Vagina (tissue), 2 donors: Measurements from ENCODE around the gene MALRD1. TPM values are rescaled to one million over a fixed set of nuclear protein-coding genes. Genes with fewer than 3 reads are reported as not detected.

Experiments used
- DNase-seq, 2 donors: peaks; one replicate each; pipeline ENCODE4 v3.0.0-alpha.2; 2017; ENCODE audit errors: extremely low spot score in 2 of 2
- H3K27ac ChIP-seq: fragments of 200-600 bp; sonication (generic); one replicate; pipeline ENCODE4 v1.5.1; 2019
- H3K27me3 ChIP-seq: fragments of 200-600 bp; sonication (generic); one replicate; pipeline ENCODE4 v1.5.1; 2019
- H3K36me3 ChIP-seq, 2 donors: fragments of 200-600 bp; sonication (generic); one replicate each; pipeline ENCODE4 v1.5.1; 2017 to 2019
- H3K4me1 ChIP-seq: fragments of 200-600 bp; sonication (generic); one replicate; pipeline ENCODE4 v1.5.1; 2019
- H3K4me3 ChIP-seq, 2 donors: fragments of 200-600 bp; sonication (generic); 1 replicate in 1 of 2; 2 replicates in 1 of 2; pipeline ENCODE4 v1.5.1; 2016 to 2019
- H3K9me3 ChIP-seq: fragments of 200-600 bp; sonication (generic); one replicate; pipeline ENCODE4 v1.5.1; 2019
- CTCF ChIP-seq, 3 experiments: fragments of 450-650 bp in 2 of 3; fragments of 200-600 bp in 1 of 3; sonication (generic) in 1 of 3; IDR thresholded peaks; one replicate each; pipeline ENCODE4 v1.5.1; 2017 to 2019; ENCODE audit warnings: antibody characterized with exemption in 3 of 3, mild to moderate bottlenecking in 2 of 3, moderate library complexity in 2 of 3
- POLR2A ChIP-seq, 2 donors: fragments of 450-650 bp; IDR thresholded peaks; one replicate each; pipeline ENCODE4 v1.6.1; 2017; ENCODE audit warnings: antibody characterized with exemption in 2 of 2, mild to moderate bottlenecking in 2 of 2, moderate library complexity in 2 of 2
- POLR2AphosphoS5 ChIP-seq, 2 donors: sonication (generic); formaldehyde crosslinking; IDR thresholded peaks; one replicate each; pipeline ENCODE4 v1.9.0; 2017; ENCODE audit warnings: antibody characterized with exemption in 2 of 2, mild to moderate bottlenecking in 2 of 2, low read depth in 1 of 2; ENCODE audit not compliant: insufficient read depth in 1 of 2
- intact Hi-C: fragments of 100-400 bp; cut with DNase I; formaldehyde crosslinking; loops from one replicate; pipeline ENCODE4 v1.15.1; 2023
- total RNA-seq: library from RNA; depleted of rRNA; stranded (reverse); fragments of >200 nt; gene quantifications from one replicate; pipeline ENCODE4 v1.2.3, GENCODE V29; 2016

Gene MALRD1
- total RNA-seq, 1 donor from 2014 or later: 2.0 TPM

GRCh38 chr10:19480353-19480752 is 431.8 kb downstream of the MALRD1 start:
- H3K4me1 ChIP-seq: no peaks in the 10 kb centered on the region
- no peak for DNase-seq
- H3K27ac ChIP-seq: no peak overlapping the region
- H3K27me3 ChIP-seq: no peaks in the 10 kb centered on the region
- no peaks in the 10 kb centered on the region for H3K36me3 ChIP-seq
- no peak for TF ChIP-seq POLR2A (IDR thresholded peaks at IDR 0.05)
- TF ChIP-seq CTCF (IDR thresholded peaks at IDR 0.05): no peak
- no peak for TF ChIP-seq POLR2AphosphoS5 (IDR thresholded peaks at IDR 0.05; ENCODE audit: insufficient read depth in 1 of 2, low read depth in 1 of 2)
- H3K9me3 ChIP-seq: no peaks in the 10 kb centered on the region
- intact Hi-C loops: no loop called here
- H3K4me3 ChIP-seq: no peak overlapping the region

GRCh38 chr10:19483421-19483820 is 434.8 kb downstream of the MALRD1 start:
- H3K9me3 ChIP-seq: no peaks in the 10 kb centered on the region
- no peaks in the 10 kb centered on the region for H3K4me1 ChIP-seq
- no peak overlapping the region for H3K4me3 ChIP-seq
- DNase-seq: no peak
- no peaks in the 10 kb centered on the region for H3K27me3 ChIP-seq
- H3K36me3 ChIP-seq: no peaks in the 10 kb centered on the region
- no peak overlapping the region for H3K27ac ChIP-seq
- TF ChIP-seq CTCF (IDR thresholded peaks at IDR 0.05) (no peak), POLR2AphosphoS5 (IDR thresholded peaks at IDR 0.05; ENCODE audit: insufficient read depth in 1 of 2, low read depth in 1 of 2) (no peak), POLR2A (IDR thresholded peaks at IDR 0.05) (no peak)
- intact Hi-C loops: no loop called here

GRCh38 chr10:19488592-19489280 is 440.1 kb downstream of the MALRD1 start:
- Histone ChIP-seq H3K36me3 (no peaks in the 10 kb centered on the region), H3K27me3 (no peaks in the 10 kb centered on the region), H3K27ac (no peak overlapping the region), H3K4me3 (peak overlapping the region in 1 of 2 donors; percentile 13), H3K9me3 (no peaks in the 10 kb centered on the region), H3K4me1 (no peaks in the 10 kb centered on the region)
- no peak for DNase-seq
- no peak for TF ChIP-seq CTCF (IDR thresholded peaks at IDR 0.05)
- TF ChIP-seq POLR2A (IDR thresholded peaks at IDR 0.05): no peak
- TF ChIP-seq POLR2AphosphoS5 (IDR thresholded peaks at IDR 0.05; ENCODE audit: insufficient read depth in 1 of 2, low read depth in 1 of 2): no peak
- intact Hi-C loops: no loop called here

- no peak overlapping the region for H3K27ac ChIP-seq
- H3K9me3 ChIP-seq: no peaks in the 10 kb centered on the region
- intact Hi-C loops: no loop called here
- no peaks in the 10 kb centered on the region for H3K4me1 ChIP-seq
- no peak overlapping the region for H3K4me3 ChIP-seq
- DNase-seq: no peak
- H3K27me3 ChIP-seq: no peaks in the 10 kb centered on the region
- H3K36me3 ChIP-seq: no peaks in the 10 kb centered on the region
- TF ChIP-seq POLR2A (IDR thresholded peaks at IDR 0.05): no peak
- TF ChIP-seq POLR2AphosphoS5 (IDR thresholded peaks at IDR 0.05; ENCODE audit: insufficient read depth in 1 of 2, low read depth in 1 of 2): no peak
- no peak for TF ChIP-seq CTCF (IDR thresholded peaks at IDR 0.05)
Measured at GRCh38 chr10:19491166-19491565, 442.6 kb downstream of the MALRD1 start.

- TF ChIP-seq POLR2A (IDR thresholded peaks at IDR 0.05): no peak
- TF ChIP-seq CTCF (IDR thresholded peaks at IDR 0.05): no peak
- TF ChIP-seq POLR2AphosphoS5 (IDR thresholded peaks at IDR 0.05; ENCODE audit: insufficient read depth in 1 of 2, low read depth in 1 of 2): no peak
Measured at GRCh38 chr10:19493917-19494316, 445.3 kb downstream of the MALRD1 start.

More at GRCh38 chr10:19493917-19494316, 445.3 kb downstream of the MALRD1 start:
- no peaks in the 10 kb centered on the region for H3K36me3 ChIP-seq
- intact Hi-C loops: no loop called here
- H3K27ac ChIP-seq: no peak overlapping the region
- H3K27me3 ChIP-seq: no peaks in the 10 kb centered on the region
- no peak for DNase-seq
- H3K9me3 ChIP-seq: no peaks in the 10 kb centered on the region
- H3K4me3 ChIP-seq: no peak overlapping the region
- no peaks in the 10 kb centered on the region for H3K4me1 ChIP-seq
